ENCODE measurements around the gene CBLB. TPM values are rescaled to one million over a fixed set of nuclear protein-coding genes. Genes with fewer than 3 reads are reported as not detected.

CBLB gene
- total and polyA plus RNA-seq, 9 of the 15 experiments (the other 6 are each of a cell fraction or from before 2014, with no cell fraction given) = 1.8 to 8.1 (median 5.3) TPM

- H3K36me3 ChIP-seq (ENCODE audit: control insufficient read depth, insufficient read depth, low read length) = no peaks in the 10 kb centered on the region
- no peaks in the 10 kb centered on the region for H3K4me1 ChIP-seq (replicated peaks in 1 of 2; ENCODE audit: control insufficient read depth in 2 of 2, insufficient read depth in 2 of 2, low read length in 2 of 2)
- no peak overlapping the region for H3K4me2 ChIP-seq (ENCODE audit: insufficient read depth, low read length)
- H3K9me1 ChIP-seq (ENCODE audit: control insufficient read depth, insufficient read depth, low read length) = no peaks in the 10 kb centered on the region
- no peak overlapping the region for H3K9ac ChIP-seq (ENCODE audit: insufficient read depth in 1 of 2, low read depth in 2 of 2, low read length in 2 of 2)
- ChIA-PET POLR2A (no interaction called here), CTCF (ENCODE audit: low intra/inter-chr PET ratio) (no interaction called here)
- H3K9me3 ChIP-seq (replicated peaks; ENCODE audit: control insufficient read depth, insufficient read depth, low read depth, low read length) = no peaks in the 10 kb centered on the region
- no peak overlapping the region for H2AFZ ChIP-seq (ENCODE audit: low read depth, low read length)
- BruUV-seq (replicated peaks) = no TSS peak
- 61% methylated on average over 4 of the region's 4 CpGs for WGBS (ENCODE audit: insufficient coverage, low coverage, missing lambda C conversion rate)
- in situ Hi-C loops (cut with MboI) (loop anchor here (25.0 kb wide), 1 partner anchor 882 kb away; no protein-coding TSS in a partner anchor), intact Hi-C loops (cut with micrococcal nuclease) (no loop called here)
- no peaks in the 10 kb centered on the region for H3K27me3 ChIP-seq (ENCODE audit: control insufficient read depth in 2 of 2, insufficient read depth in 2 of 2, low read length in 2 of 2)
- H3K79me2 ChIP-seq (ENCODE audit: control insufficient read depth, insufficient read depth, low read length) = no peaks in the 10 kb centered on the region
- no peak overlapping the region for H3K27ac ChIP-seq (ENCODE audit: extremely low read depth, low read depth, low read length)
- ATAC-seq = no peak
- FAIRE-seq = no peak
- H4K20me1 ChIP-seq (replicated peaks; ENCODE audit: control insufficient read depth, insufficient read depth, low read length) = no peaks in the 10 kb centered on the region
- no peak for DNase-seq (ENCODE audit: extremely low read depth in 1 of 4, low spot score in 3 of 4)
- H3K4me3 ChIP-seq = no peak overlapping the region
- TF ChIP-seq HDAC1 (IDR thresholded peaks at IDR 0.05) (no peak), ZNF561 (CRISPR knock-in tag; conservative IDR thresholded peaks at IDR 0.05) (no peak), TFE3 (CRISPR knock-in tag; IDR thresholded peaks at IDR 0.05) (no peak), RBM25 (IDR thresholded peaks at IDR 0.05; ENCODE audit: low read depth, low read length, severe bottlenecking) (no peak), ZBTB40 (IDR thresholded peaks at IDR 0.05) (no peak), ZBTB40 (CRISPR knock-in tag; IDR thresholded peaks at IDR 0.05) (no peak), MAFF (IDR thresholded peaks at IDR 0.05; ENCODE audit: low read length) (peak; percentile 62; the same call in 1 of the 2 replicates), ZBTB49 (CRISPR knock-in tag; IDR thresholded peaks at IDR 0.05; ENCODE audit: borderline replicate concordance) (no peak), MAFK (IDR thresholded peaks at IDR 0.05; ENCODE audit: low read length) (peak; percentile 73)
These were observed 163.9 kb downstream of the CBLB start for GRCh38 chr3:105704726-105705410.

Data from K562 (cell line).